Measurements from ENCODE around the gene SLC25A19.

The SLC25A19 gene

DNA sequence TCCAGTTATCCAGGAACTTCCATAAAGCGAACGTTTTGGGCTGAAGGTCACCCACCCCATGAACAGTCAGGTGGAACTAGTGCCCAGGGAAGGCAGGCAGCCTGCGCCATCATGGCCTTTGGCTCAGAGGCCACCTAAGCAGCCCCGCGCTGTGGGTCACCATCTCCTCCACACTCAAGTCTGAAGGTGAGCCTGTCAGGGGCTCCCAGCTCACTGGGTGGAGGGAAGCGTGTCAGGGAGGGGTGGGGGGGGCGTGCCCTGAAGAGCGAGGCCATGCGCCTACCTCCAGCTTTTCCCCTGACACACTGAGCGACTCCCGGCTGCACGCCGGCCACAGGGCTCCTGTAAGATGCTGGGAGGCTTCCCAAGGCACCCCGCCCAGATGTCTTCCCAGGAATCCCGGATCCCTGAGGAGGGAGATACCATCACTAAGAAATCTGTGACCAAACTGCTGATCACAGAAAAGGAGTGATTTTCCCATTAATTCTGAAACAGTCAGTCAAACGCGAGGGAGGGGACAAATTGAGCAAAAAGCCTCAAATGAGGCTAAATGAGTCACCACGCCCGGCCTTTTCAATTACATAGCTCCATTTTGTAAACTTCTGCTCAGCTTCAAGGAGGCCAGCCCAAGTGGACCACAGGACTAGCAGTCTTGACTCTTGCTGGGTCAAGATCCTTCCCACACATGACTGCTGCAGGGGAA, 26.5 kb upstream of the SLC25A19 start:
- peak overlapping the region; percentile 58 for H3K27ac ChIP-seq (ENCODE audit: low read depth, low read length, poor library complexity, severe bottlenecking)

DNA sequence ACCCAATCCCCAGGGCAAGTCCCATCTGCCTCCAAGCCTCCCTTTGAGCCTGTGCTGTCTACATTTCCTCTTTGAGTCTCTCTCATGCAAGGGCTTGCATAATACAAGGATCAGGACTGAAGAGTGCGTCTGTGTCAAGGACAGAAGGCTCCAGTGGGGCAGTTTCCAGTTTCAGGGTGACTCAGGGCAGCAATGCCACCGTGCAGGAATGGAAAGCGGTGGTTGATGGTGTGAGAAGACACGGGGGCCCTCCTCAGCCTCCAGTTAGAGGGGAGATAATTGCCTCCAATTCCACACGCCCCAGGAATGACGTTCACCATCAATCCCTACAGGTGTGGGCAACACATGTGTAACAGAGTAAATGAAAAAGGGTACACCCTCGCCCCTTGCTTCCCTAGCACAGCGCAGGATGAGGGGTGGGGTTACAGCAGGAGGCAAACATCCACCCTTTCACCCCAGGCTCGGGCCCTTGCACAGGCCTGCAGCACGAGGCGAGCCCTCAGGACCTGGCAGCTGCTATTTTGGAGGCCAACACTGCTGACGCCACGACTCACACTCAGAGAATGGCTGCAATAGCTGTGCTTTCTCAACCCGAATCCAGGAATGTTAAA, 24.8 kb upstream of the SLC25A19 start:
- H3K9ac ChIP-seq (ENCODE audit: low read length): no peak overlapping the region; the same call in 1 of the 2 replicates
- no peak overlapping the region for H3K4me2 ChIP-seq (ENCODE audit: low read length)
- no peaks in the 10 kb centered on the region for H3K9me3 ChIP-seq (ENCODE audit: low read length)
- no peaks in the 10 kb centered on the region for H3K27me3 ChIP-seq (ENCODE audit: insufficient read depth, low read length)
- TF ChIP-seq EZH2 (IDR thresholded peaks at IDR 0.05; ENCODE audit: borderline replicate concordance, low read length): no peak
- TF ChIP-seq, protein P1, sequence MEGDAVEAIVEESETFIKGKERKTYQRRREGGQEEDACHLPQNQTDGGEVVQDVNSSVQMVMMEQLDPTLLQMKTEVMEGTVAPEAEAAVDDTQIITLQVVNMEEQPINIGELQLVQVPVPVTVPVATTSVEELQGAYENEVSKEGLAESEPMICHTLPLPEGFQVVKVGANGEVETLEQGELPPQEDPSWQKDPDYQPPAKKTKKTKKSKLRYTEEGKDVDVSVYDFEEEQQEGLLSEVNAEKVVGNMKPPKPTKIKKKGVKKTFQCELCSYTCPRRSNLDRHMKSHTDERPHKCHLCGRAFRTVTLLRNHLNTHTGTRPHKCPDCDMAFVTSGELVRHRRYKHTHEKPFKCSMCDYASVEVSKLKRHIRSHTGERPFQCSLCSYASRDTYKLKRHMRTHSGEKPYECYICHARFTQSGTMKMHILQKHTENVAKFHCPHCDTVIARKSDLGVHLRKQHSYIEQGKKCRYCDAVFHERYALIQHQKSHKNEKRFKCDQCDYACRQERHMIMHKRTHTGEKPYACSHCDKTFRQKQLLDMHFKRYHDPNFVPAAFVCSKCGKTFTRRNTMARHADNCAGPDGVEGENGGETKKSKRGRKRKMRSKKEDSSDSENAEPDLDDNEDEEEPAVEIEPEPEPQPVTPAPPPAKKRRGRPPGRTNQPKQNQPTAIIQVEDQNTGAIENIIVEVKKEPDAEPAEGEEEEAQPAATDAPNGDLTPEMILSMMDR (IDR thresholded peaks at IDR 0.05; ENCODE audit: low read length): no peak
- H3K27ac ChIP-seq (ENCODE audit: low read depth, low read length, poor library complexity, severe bottlenecking): peak overlapping the region; percentile 66
- peaks cover 20% of the 10 kb centered on the region for H3K36me3 ChIP-seq (ENCODE audit: insufficient read depth, low read length)
- no peaks in the 10 kb centered on the region for H3K79me2 ChIP-seq (ENCODE audit: insufficient read depth, low read length)
- H3F3A ChIP-seq (ENCODE audit: insufficient read depth, low read length): no peaks in the 10 kb centered on the region
- H4K20me1 ChIP-seq (ENCODE audit: insufficient read depth, low read length): no peaks in the 10 kb centered on the region
- H2AFZ ChIP-seq (ENCODE audit: low read length): no peak overlapping the region
- H3K4me3 ChIP-seq (ENCODE audit: low read depth, low read length, poor library complexity, severe bottlenecking): no peak overlapping the region
- no peaks in the 10 kb centered on the region for H3K9me2 ChIP-seq (ENCODE audit: low read depth, low read length)
- H3K4me1 ChIP-seq (ENCODE audit: insufficient read depth, low read length, severe bottlenecking): peaks cover 32% of the 10 kb centered on the region

More for the DNA sequence above, 26.5 kb upstream of the SLC25A19 start:
- Histone ChIP-seq H3K9me2 (ENCODE audit: low read depth, low read length) (no peaks in the 10 kb centered on the region), H3K4me3 (ENCODE audit: low read depth, low read length, poor library complexity, severe bottlenecking) (no peak overlapping the region), H3K9me3 (ENCODE audit: low read length) (no peaks in the 10 kb centered on the region), H2AFZ (ENCODE audit: low read length) (no peak overlapping the region), H3K27me3 (ENCODE audit: insufficient read depth, low read length) (no peaks in the 10 kb centered on the region), H3K4me1 (ENCODE audit: insufficient read depth, low read length, severe bottlenecking) (peaks cover 49% of the 10 kb centered on the region), H3K4me2 (ENCODE audit: low read length) (no peak overlapping the region), H3K9ac (ENCODE audit: low read length) (no peak overlapping the region), H3F3A (ENCODE audit: insufficient read depth, low read length) (no peaks in the 10 kb centered on the region), H3K36me3 (ENCODE audit: insufficient read depth, low read length) (peaks cover 35% of the 10 kb centered on the region), H4K20me1 (ENCODE audit: insufficient read depth, low read length) (no peaks in the 10 kb centered on the region), H3K79me2 (ENCODE audit: insufficient read depth, low read length) (no peaks in the 10 kb centered on the region)
- TF ChIP-seq, protein P1 (IDR thresholded peaks at IDR 0.05; ENCODE audit: low read length): no peak
- TF ChIP-seq EZH2 (IDR thresholded peaks at IDR 0.05; ENCODE audit: borderline replicate concordance, low read length): no peak

DNA sequence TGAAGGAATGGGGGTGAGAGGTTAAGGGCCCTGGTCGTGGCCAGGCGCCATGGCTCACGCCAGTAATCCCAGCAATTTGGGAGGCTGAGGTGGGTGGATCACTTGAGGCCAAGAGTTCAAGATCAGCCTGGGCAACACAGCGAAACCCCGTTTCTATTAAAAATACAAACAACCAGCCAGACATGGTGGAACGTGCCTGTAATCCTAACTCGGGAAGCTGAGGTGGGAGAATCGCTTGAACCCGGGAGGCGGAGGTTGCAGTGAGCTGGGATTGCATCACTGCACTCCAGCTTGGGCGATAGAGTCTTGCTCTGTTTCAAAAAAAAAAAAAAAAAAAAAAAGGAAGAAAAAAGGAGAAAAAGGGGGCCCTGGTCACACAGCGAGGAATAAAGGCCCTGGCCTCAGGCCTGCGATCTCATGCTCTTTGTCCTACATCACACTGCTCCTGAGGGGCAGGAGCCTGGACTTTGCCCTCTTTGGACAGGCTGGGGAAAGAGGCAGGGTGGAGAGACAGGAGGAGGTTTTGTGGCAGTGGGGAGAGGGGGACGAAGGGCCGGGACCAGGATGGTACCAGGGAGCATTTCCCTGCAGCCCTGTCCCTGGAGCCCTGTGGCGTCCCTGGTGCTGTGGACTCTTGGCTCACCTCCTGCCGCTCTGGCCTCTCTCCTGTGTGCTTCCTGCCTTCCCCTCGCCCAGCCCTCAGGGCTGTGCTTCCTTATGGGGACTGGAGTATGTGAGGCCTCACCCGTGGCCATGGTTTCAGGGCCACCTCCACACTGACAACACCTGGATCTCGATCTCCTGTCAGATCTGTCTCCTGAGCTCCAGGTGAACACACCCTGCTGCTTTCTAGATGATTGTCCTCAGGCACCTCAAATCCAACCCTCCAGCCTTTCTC, 19.7 kb upstream of the SLC25A19 start:
- Histone ChIP-seq H3K4me1 (ENCODE audit: insufficient read depth, low read length, severe bottlenecking) (peaks cover 22% of the 10 kb centered on the region), H3K27me3 (ENCODE audit: insufficient read depth, low read length) (no peaks in the 10 kb centered on the region), H3K4me2 (ENCODE audit: low read length) (no peak overlapping the region), H3K27ac (ENCODE audit: low read depth, low read length, poor library complexity, severe bottlenecking) (no peak overlapping the region), H3K4me3 (ENCODE audit: low read depth, low read length, poor library complexity, severe bottlenecking) (no peak overlapping the region), H3K9me2 (ENCODE audit: low read depth, low read length) (no peaks in the 10 kb centered on the region), H3K36me3 (ENCODE audit: insufficient read depth, low read length) (no peaks in the 10 kb centered on the region), H2AFZ (ENCODE audit: low read length) (no peak overlapping the region), H3K9ac (ENCODE audit: low read length) (no peak overlapping the region), H3K79me2 (ENCODE audit: insufficient read depth, low read length) (no peaks in the 10 kb centered on the region), H4K20me1 (ENCODE audit: insufficient read depth, low read length) (no peaks in the 10 kb centered on the region), H3F3A (ENCODE audit: insufficient read depth, low read length) (no peaks in the 10 kb centered on the region), H3K9me3 (ENCODE audit: low read length) (no peaks in the 10 kb centered on the region)
- no peak for TF ChIP-seq EZH2 (IDR thresholded peaks at IDR 0.05; ENCODE audit: borderline replicate concordance, low read length)
- TF ChIP-seq, protein P1 (IDR thresholded peaks at IDR 0.05; ENCODE audit: low read length): no peak

All from OCI-LY1 (cell line).